Keratinocyte (primary cell): ENCODE measurements around the gene PFKFB3. TPM values are rescaled to one million over a fixed set of nuclear protein-coding genes. Genes with fewer than 3 reads are reported as not detected.

Source experiments
- DNase-seq: peaks from one replicate; pipeline ENCODE4 v3.0.0-alpha.2; 2011; ENCODE audit warnings: low read depth, missing footprints, low spot score
- FAIRE-seq: peaks from 2 replicates; lab custom pipeline; 2011; peaks lifted over from hg19 to GRCh38; lab: Jason Lieb, UNC
- H2AFZ ChIP-seq: 2 replicates; pipeline ENCODE4 v1.6.0; 2012; ENCODE audit warnings: low read length, control low read depth, inconsistent platforms; ENCODE audit not compliant: control insufficient read depth
- H3K27ac ChIP-seq: 2 replicates; pipeline ENCODE4 v1.5.1; 2011; ENCODE audit warnings: low read length; ENCODE audit not compliant: control insufficient read depth, insufficient read depth
- H3K27me3 ChIP-seq: 3 replicates; pipeline ENCODE4 v1.6.0; 2011; ENCODE audit warnings: low read length; ENCODE audit not compliant: control insufficient read depth, insufficient read depth; ENCODE audit errors: extremely low read depth
- H3K36me3 ChIP-seq, 2 experiments: 2 replicates in 1 of 2; 3 replicates in 1 of 2; pipeline ENCODE4 v1.5.1; 2011; ENCODE audit warnings: low read length in 2 of 2, mild to moderate bottlenecking in 1 of 2; ENCODE audit not compliant: control insufficient read depth in 2 of 2, insufficient read depth in 2 of 2; ENCODE audit errors: extremely low read depth in 1 of 2
- H3K4me1 ChIP-seq: 3 replicates; pipeline ENCODE4 v1.5.1; 2011; ENCODE audit warnings: low read length; ENCODE audit not compliant: control insufficient read depth, insufficient read depth; ENCODE audit errors: extremely low read depth
- H3K4me2 ChIP-seq: 3 replicates; pipeline ENCODE4 v1.6.0; 2011; ENCODE audit warnings: low read depth, low read length; ENCODE audit not compliant: control insufficient read depth, insufficient read depth; ENCODE audit errors: extremely low read depth
- H3K4me3 ChIP-seq, 3 experiments: fragments of 200-600 bp in 1 of 3; sonication (generic) in 1 of 3; 2 replicates in 2 of 3; 3 replicates in 1 of 3; pipeline ENCODE4 v1.5.1; 2011 to 2016; ENCODE audit warnings: low read length in 3 of 3, mild to moderate bottlenecking in 3 of 3, control low read depth in 2 of 3, inconsistent platforms in 1 of 3, low read depth in 1 of 3, mixed read lengths in 1 of 3, mixed run types in 1 of 3, moderate library complexity in 1 of 3; ENCODE audit not compliant: control insufficient read depth in 2 of 3, insufficient read depth in 2 of 3; ENCODE audit errors: extremely low read depth in 1 of 3
- H3K79me2 ChIP-seq: 2 replicates; pipeline ENCODE4 v1.6.0; 2012; ENCODE audit warnings: low read length; ENCODE audit not compliant: control insufficient read depth, insufficient read depth
- H3K9ac ChIP-seq: 3 replicates; pipeline ENCODE4 v1.6.0; 2011; ENCODE audit warnings: low read length; ENCODE audit not compliant: control insufficient read depth, insufficient read depth; ENCODE audit errors: extremely low read depth
- H3K9me1 ChIP-seq: 3 replicates; pipeline ENCODE4 v1.6.0; 2011; ENCODE audit warnings: low read length; ENCODE audit not compliant: control insufficient read depth, insufficient read depth; ENCODE audit errors: extremely low read depth
- H3K9me3 ChIP-seq: 2 replicates; pipeline ENCODE4 v1.5.1; 2012; ENCODE audit warnings: low read depth, low read length; ENCODE audit not compliant: control insufficient read depth
- H4K20me1 ChIP-seq: 3 replicates; pipeline ENCODE4 v1.6.0; 2011; ENCODE audit warnings: low read length; ENCODE audit not compliant: control insufficient read depth, insufficient read depth; ENCODE audit errors: extremely low read depth
- EZH2 ChIP-seq: IDR thresholded peaks from one replicate; pipeline ENCODE4 v1.6.1; 2012; ENCODE audit warnings: inconsistent platforms, mild to moderate bottlenecking, low read length, moderate library complexity
- dilution Hi-C: fragments of 300-500 bp; cut with MboI; formaldehyde crosslinking; loops from one replicate; pipeline ENCODE4 v1.7.0; 2020; ENCODE audit warnings: low sequenced_read_pairs; ENCODE audit not compliant: extremely low pct_ligation_motif_present
- polyA plus RNA-seq, 5 experiments: library from polyadenylated mRNA; depleted of rRNA in 3 of 5; stranded (reverse) in 3 of 5; stranded (forward) in 1 of 5; unstranded in 1 of 5; fragments of >200 nt; gene quantifications; 1 replicate in 1 of 5; 2 replicates in 3 of 5; 3 replicates in 1 of 5; pipeline versions ENCODE4 v1.2.1 to v1.2.3, GENCODE V29; 2011 to 2012; ENCODE audit warnings: missing spikeins in 2 of 5, low read depth in 1 of 5, low replicate concordance in 1 of 5
- TF ChIP-seq, protein P1 (sequence below), 3 experiments: IDR thresholded peaks in 1 of 3; conservative IDR thresholded peaks in 1 of 3; optimal IDR thresholded peaks in 1 of 3; 2 replicates in 2 of 3; 3 replicates in 1 of 3; pipeline versions ENCODE3 to v1.5.1; 2011; ENCODE audit warnings: low read length in 3 of 3, mild to moderate bottlenecking in 3 of 3, moderate library complexity in 2 of 3, control low read depth in 1 of 3, inconsistent platforms in 1 of 3; ENCODE audit not compliant: insufficient read depth in 2 of 3; ENCODE audit errors: extremely low read depth in 1 of 3

Gene PFKFB3
- polyA plus RNA-seq, 1 donor (not counting 4 experiments of a cell fraction or from before 2014, with no cell fraction given), result 18.6 TPM

- TF ChIP-seq, protein P1, sequence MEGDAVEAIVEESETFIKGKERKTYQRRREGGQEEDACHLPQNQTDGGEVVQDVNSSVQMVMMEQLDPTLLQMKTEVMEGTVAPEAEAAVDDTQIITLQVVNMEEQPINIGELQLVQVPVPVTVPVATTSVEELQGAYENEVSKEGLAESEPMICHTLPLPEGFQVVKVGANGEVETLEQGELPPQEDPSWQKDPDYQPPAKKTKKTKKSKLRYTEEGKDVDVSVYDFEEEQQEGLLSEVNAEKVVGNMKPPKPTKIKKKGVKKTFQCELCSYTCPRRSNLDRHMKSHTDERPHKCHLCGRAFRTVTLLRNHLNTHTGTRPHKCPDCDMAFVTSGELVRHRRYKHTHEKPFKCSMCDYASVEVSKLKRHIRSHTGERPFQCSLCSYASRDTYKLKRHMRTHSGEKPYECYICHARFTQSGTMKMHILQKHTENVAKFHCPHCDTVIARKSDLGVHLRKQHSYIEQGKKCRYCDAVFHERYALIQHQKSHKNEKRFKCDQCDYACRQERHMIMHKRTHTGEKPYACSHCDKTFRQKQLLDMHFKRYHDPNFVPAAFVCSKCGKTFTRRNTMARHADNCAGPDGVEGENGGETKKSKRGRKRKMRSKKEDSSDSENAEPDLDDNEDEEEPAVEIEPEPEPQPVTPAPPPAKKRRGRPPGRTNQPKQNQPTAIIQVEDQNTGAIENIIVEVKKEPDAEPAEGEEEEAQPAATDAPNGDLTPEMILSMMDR (optimal IDR thresholded peaks at IDR 0.05 in 1 of 3, IDR thresholded peaks at IDR 0.05 in 1 of 3, conservative IDR thresholded peaks at IDR 0.05 in 1 of 3; ENCODE audit: extremely low read depth in 1 of 3, insufficient read depth in 2 of 3, low read length in 3 of 3), result no peak
- TF ChIP-seq EZH2, result no peak
- Histone ChIP-seq H3K9me3 (no peaks in the 10 kb centered on the region), H2AFZ (no peak overlapping the region), H3K36me3 (peaks cover 31 to 44% of the 10 kb centered on the region in 2 experiments), H3K9me1 (no peaks in the 10 kb centered on the region), H3K27ac (no peak overlapping the region), H3K9ac (no peak overlapping the region), H3K4me3 (no peak overlapping the region), H3K4me2 (no peak overlapping the region), H3K4me1 (peaks cover 15% of the 10 kb centered on the region), H3K27me3 (no peaks in the 10 kb centered on the region), H3K79me2 (peaks cover 22% of the 10 kb centered on the region), H4K20me1 (peaks cover 3% of the 10 kb centered on the region)
- dilution Hi-C loops, result no loop called here
- no peak for FAIRE-seq
- no peak for DNase-seq
Observed at GRCh38 chr10:6214612-6215011, 11.9 kb downstream of the PFKFB3 start.

- H3K4me2 ChIP-seq, result no peak overlapping the region
- H3K9me3 ChIP-seq, result no peaks in the 10 kb centered on the region
- H3K4me1 ChIP-seq, result peaks cover 21% of the 10 kb centered on the region
- dilution Hi-C loops, result no loop called here
- peaks cover 20% of the 10 kb centered on the region for H3K79me2 ChIP-seq
- no peak overlapping the region for H2AFZ ChIP-seq
- no peak overlapping the region for H3K4me3 ChIP-seq
- H3K27ac ChIP-seq, result no peak overlapping the region
- H3K36me3 ChIP-seq, result peaks cover 31 to 44% of the 10 kb centered on the region in 2 experiments
- no peak overlapping the region for H3K9ac ChIP-seq
- H3K9me1 ChIP-seq, result no peaks in the 10 kb centered on the region
- H3K27me3 ChIP-seq, result no peaks in the 10 kb centered on the region
- H4K20me1 ChIP-seq, result peaks cover 3% of the 10 kb centered on the region
- DNase-seq (no peak), FAIRE-seq (no peak)
- TF ChIP-seq EZH2, result no peak
- TF ChIP-seq, protein P1 (optimal IDR thresholded peaks at IDR 0.05 in 1 of 3, IDR thresholded peaks at IDR 0.05 in 1 of 3, conservative IDR thresholded peaks at IDR 0.05 in 1 of 3; ENCODE audit: extremely low read depth in 1 of 3, insufficient read depth in 2 of 3, low read length in 3 of 3), result no peak
Observed at GRCh38 chr10:6215241-6215640, 12.5 kb downstream of the PFKFB3 start.
